ENCODE results near the gene ABCC1.

GRCh38 chr16:16052916-16053315 lies 103.5 kb downstream of the ABCC1 start:
- no peak for TF ChIP-seq MAX (IDR thresholded peaks at IDR 0.05; ENCODE audit: low read depth, low read length)
- no peak for TF ChIP-seq POLR2A (IDR thresholded peaks at IDR 0.05; ENCODE audit: extremely low read depth, insufficient read length)
- TF ChIP-seq CTCF (IDR thresholded peaks at IDR 0.05; ENCODE audit: low read depth, low read length) = no peak
